ENCODE measurements around the gene NLRP6. TPM values are rescaled to one million over a fixed set of nuclear protein-coding genes. Genes with fewer than 3 reads are reported as not detected.

NLRP6 gene
- total RNA-seq, 2 experiments from 2014 or later = 0.25 to 0.65 TPM

- BruUV-seq (replicated peaks) = no TSS peak
- H3K4me3 ChIP-seq (ENCODE audit: low read depth, low read length, poor library complexity, severe bottlenecking) = no peak overlapping the region
- no peaks in the 10 kb centered on the region for H4K20me1 ChIP-seq (ENCODE audit: insufficient read depth, low read length)
- H3K36me3 ChIP-seq (ENCODE audit: insufficient read depth, low read length) = no peaks in the 10 kb centered on the region
- TF ChIP-seq EZH2phosphoT487 (IDR thresholded peaks at IDR 0.05; ENCODE audit: borderline replicate concordance, low read depth, low read length) = no peak
- TF ChIP-seq, protein P1, sequence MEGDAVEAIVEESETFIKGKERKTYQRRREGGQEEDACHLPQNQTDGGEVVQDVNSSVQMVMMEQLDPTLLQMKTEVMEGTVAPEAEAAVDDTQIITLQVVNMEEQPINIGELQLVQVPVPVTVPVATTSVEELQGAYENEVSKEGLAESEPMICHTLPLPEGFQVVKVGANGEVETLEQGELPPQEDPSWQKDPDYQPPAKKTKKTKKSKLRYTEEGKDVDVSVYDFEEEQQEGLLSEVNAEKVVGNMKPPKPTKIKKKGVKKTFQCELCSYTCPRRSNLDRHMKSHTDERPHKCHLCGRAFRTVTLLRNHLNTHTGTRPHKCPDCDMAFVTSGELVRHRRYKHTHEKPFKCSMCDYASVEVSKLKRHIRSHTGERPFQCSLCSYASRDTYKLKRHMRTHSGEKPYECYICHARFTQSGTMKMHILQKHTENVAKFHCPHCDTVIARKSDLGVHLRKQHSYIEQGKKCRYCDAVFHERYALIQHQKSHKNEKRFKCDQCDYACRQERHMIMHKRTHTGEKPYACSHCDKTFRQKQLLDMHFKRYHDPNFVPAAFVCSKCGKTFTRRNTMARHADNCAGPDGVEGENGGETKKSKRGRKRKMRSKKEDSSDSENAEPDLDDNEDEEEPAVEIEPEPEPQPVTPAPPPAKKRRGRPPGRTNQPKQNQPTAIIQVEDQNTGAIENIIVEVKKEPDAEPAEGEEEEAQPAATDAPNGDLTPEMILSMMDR (conservative IDR thresholded peaks at IDR 0.05; ENCODE audit: low read length) = no peak
- H2AFZ ChIP-seq (ENCODE audit: low read length) = no peak overlapping the region
- no peaks in the 10 kb centered on the region for H3K9me2 ChIP-seq (ENCODE audit: insufficient read depth, low read length)
- ChIA-PET POLR2A (interaction anchor here (0.5 to 1.9 kb wide), 3 partner anchors 9 to 46 kb away, joined by 3 to 7 read pairs (median 3); no protein-coding TSS in a partner anchor), CTCF (ENCODE audit: unreplicated experiment) (interaction anchor here (0.7 kb wide), 1 partner anchor 86 kb away, joined by 6 read pairs; no protein-coding TSS in a partner anchor)
- peaks cover 38% of the 10 kb centered on the region for H3K4me1 ChIP-seq (ENCODE audit: insufficient read depth, low read length, poor library complexity, severe bottlenecking)
- no peak overlapping the region for H3K27ac ChIP-seq (ENCODE audit: low read depth, low read length, poor library complexity, severe bottlenecking)
- intact Hi-C loops (cut with micrococcal nuclease; ENCODE audit: unreplicated experiment) = no loop called here
- DNase-seq (ENCODE audit: low spot score) = peak; percentile 53
- H3K9me3 ChIP-seq (ENCODE audit: low read length) = peaks cover 7% of the 10 kb centered on the region; the same call in 1 of the 2 replicates
- no peaks in the 10 kb centered on the region for H3K79me2 ChIP-seq (ENCODE audit: insufficient read depth, low read depth, low read length)
- H3K4me2 ChIP-seq (ENCODE audit: low read length) = no peak overlapping the region
These were observed 11.3 kb upstream of the NLRP6 start for GRCh38 chr11:266676-267439.

- no peaks in the 10 kb centered on the region for H3K79me2 ChIP-seq (ENCODE audit: insufficient read depth, low read depth, low read length)
- H3K36me3 ChIP-seq (ENCODE audit: insufficient read depth, low read length) = no peaks in the 10 kb centered on the region
- peaks cover 31% of the 10 kb centered on the region for H3K4me1 ChIP-seq (ENCODE audit: insufficient read depth, low read length, poor library complexity, severe bottlenecking)
- H2AFZ ChIP-seq (ENCODE audit: low read length) = peak overlapping the region; percentile 17; the same call in 1 of the 2 replicates
- no peaks in the 10 kb centered on the region for H3K9me2 ChIP-seq (ENCODE audit: insufficient read depth, low read length)
- BruUV-seq (replicated peaks) = TSS peak; percentile 33
- H4K20me1 ChIP-seq (ENCODE audit: insufficient read depth, low read length) = no peaks in the 10 kb centered on the region
- peak overlapping the region; percentile 92 for H3K27ac ChIP-seq (ENCODE audit: low read depth, low read length, poor library complexity, severe bottlenecking)
- intact Hi-C loops (cut with micrococcal nuclease; ENCODE audit: unreplicated experiment) = no loop called here
- peak; percentile 73 for DNase-seq (ENCODE audit: low spot score)
- CTCF ChIA-PET (ENCODE audit: unreplicated experiment) = interaction anchor here (0.5 to 1.5 kb wide), 3 partner anchors 17 to 277 kb away, joined by 3 to 6 read pairs (median 4); no protein-coding TSS in a partner anchor
- POLR2A ChIA-PET = interaction anchor here (0.7 to 1.9 kb wide), 4 partner anchors 10 to 81 kb away, joined by 3 to 9 read pairs (median 5); no protein-coding TSS in a partner anchor
- TF ChIP-seq, protein P1 (conservative IDR thresholded peaks at IDR 0.05; ENCODE audit: low read length) = no peak
- TF ChIP-seq EZH2phosphoT487 (IDR thresholded peaks at IDR 0.05; ENCODE audit: borderline replicate concordance, low read depth, low read length) = no peak
- H3K4me3 ChIP-seq (ENCODE audit: low read depth, low read length, poor library complexity, severe bottlenecking) = peak overlapping the region; percentile 62
- H3K4me2 ChIP-seq (ENCODE audit: low read length) = peak overlapping the region; percentile 75
- peaks cover 7% of the 10 kb centered on the region; the same call in 1 of the 2 replicates for H3K9me3 ChIP-seq (ENCODE audit: low read length)
These were observed 10.7 kb upstream of the NLRP6 start for GRCh38 chr11:267491-267994.

Measured in OCI-LY7 (cell line).